A673 (cell line): ENCODE measurements around the gene CREB5. TPM values are rescaled to one million over a fixed set of nuclear protein-coding genes. Genes with fewer than 3 reads are reported as not detected.

Experiments used
- BruUV-seq: library from RNA; stranded (reverse); fragments of 400-500 nt; replicated peaks from 2 replicates; lab custom pipeline; 2021; lab: Mats Ljungman, UMichigan
- CTCF ChIA-PET: fragments of 300-600 bp; sonication (Branson Sonifier 250); formaldehyde crosslinking; loops from one replicate; lab custom pipeline; 2022; ENCODE audit warnings: antibody characterized with exemption; lab: Charles Lee
- POLR2A ChIA-PET: fragments of 300-600 bp; sonication (Branson Sonifier 250); formaldehyde crosslinking; loops from one replicate; lab custom pipeline; 2022; ENCODE audit warnings: antibody characterized with exemption; ENCODE audit not compliant: low non-redundant PET; lab: Charles Lee
- DNase-seq: peaks from one replicate; pipeline ENCODE4 v3.0.0-alpha.2; 2015; ENCODE audit warnings: low spot score
- H3K27ac ChIP-seq: fragments of 200-600 bp; sonication (generic); 2 replicates; pipeline ENCODE4 v1.5.1; 2016; ENCODE audit warnings: mixed run types, low read depth, mild to moderate bottlenecking, mixed read lengths, antibody characterized with exemption, low read length; ENCODE audit not compliant: poor library complexity, severe bottlenecking
- H3K27me3 ChIP-seq: fragments of 200-600 bp; sonication (generic); replicated peaks from 2 replicates; pipeline ENCODE4 v1.6.1; 2017; ENCODE audit warnings: mixed run types, low read depth, mild to moderate bottlenecking, mixed read lengths, antibody characterized with exemption, low read length; ENCODE audit not compliant: insufficient read depth, poor library complexity
- H3K36me3 ChIP-seq: fragments of 200-600 bp; sonication (generic); 2 replicates; pipeline ENCODE4 v1.6.1; 2016; ENCODE audit warnings: mixed run types, mild to moderate bottlenecking, mixed read lengths, antibody characterized with exemption, low read length; ENCODE audit not compliant: insufficient read depth, poor library complexity, severe bottlenecking
- H3K4me1 ChIP-seq: fragments of 200-600 bp; sonication (generic); 2 replicates; pipeline ENCODE4 v1.6.1; 2017; ENCODE audit warnings: mixed run types, mild to moderate bottlenecking, mixed read lengths, antibody characterized with exemption, low read length; ENCODE audit not compliant: insufficient read depth, poor library complexity, severe bottlenecking
- H3K4me3 ChIP-seq: fragments of 200-600 bp; sonication (generic); 2 replicates; pipeline ENCODE4 v1.5.1; 2016; ENCODE audit warnings: low read depth, mixed run types, mild to moderate bottlenecking, mixed read lengths, low read length; ENCODE audit not compliant: poor library complexity, severe bottlenecking
- H3K9me3 ChIP-seq: fragments of 200-600 bp; sonication (generic); 2 replicates; pipeline ENCODE4 v1.6.1; 2016; ENCODE audit warnings: mixed run types, low read depth, mild to moderate bottlenecking, mixed read lengths, antibody characterized with exemption, low read length; ENCODE audit not compliant: poor library complexity, severe bottlenecking
- EZH2 ChIP-seq: fragments of 200-600 bp; sonication (generic); IDR thresholded peaks from 2 replicates; pipeline ENCODE4 v1.6.1; 2017; ENCODE audit warnings: borderline replicate concordance, low read depth, mild to moderate bottlenecking, mixed read lengths, antibody characterized with exemption, low read length; ENCODE audit not compliant: poor library complexity, severe bottlenecking
- intact Hi-C: fragments of 100-400 bp; cut with micrococcal nuclease; formaldehyde crosslinking; loops from one replicate; pipeline ENCODE4 v1.10.0; 2022; ENCODE audit not compliant: unreplicated experiment
- total RNA-seq: library from RNA; stranded (reverse); gene quantifications from 2 replicates; pipeline ENCODE4 v1.2.3, GENCODE V29; 2021
- TF ChIP-seq, protein P1 (sequence below): fragments of 300-800, 200-600 bp; sonication (generic); conservative IDR thresholded peaks from 2 replicates; pipeline ENCODE4 v1.5.1; 2017; ENCODE audit warnings: low read depth, mild to moderate bottlenecking, antibody characterized with exemption, low read length, moderate library complexity, mixed read lengths

CREB5 gene
- total RNA-seq, 1 experiment from 2014 or later, result 10.3 TPM

DNA sequence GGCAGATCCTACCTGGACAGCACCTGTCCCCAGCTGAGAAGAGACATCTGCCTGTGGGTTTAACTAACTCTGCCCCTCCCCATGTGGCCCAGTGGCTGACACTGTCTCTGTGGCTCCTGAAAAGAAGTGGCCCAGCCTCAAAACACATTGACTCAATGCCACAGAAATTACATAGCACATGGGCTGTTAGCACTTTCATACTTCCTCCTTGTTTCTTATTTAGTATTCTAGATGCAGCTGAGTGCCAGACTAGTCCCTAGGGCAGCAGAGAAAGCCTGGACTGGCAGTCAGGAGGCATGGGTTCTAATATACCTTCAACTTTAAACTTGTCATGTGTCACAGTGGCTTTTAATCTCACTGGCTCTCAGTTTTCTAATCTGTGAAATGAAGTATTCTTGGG lies 374.8 kb downstream of the CREB5 start:
- H3K4me3 ChIP-seq, result no peak overlapping the region
- no peak for DNase-seq
- intact Hi-C loops, result no loop called here
- H3K27ac ChIP-seq, result no peak overlapping the region
- no peaks in the 10 kb centered on the region for H3K36me3 ChIP-seq
- no peaks in the 10 kb centered on the region for H3K9me3 ChIP-seq
- peaks cover 4% of the 10 kb centered on the region for H3K4me1 ChIP-seq
- H3K27me3 ChIP-seq, result no peaks in the 10 kb centered on the region
- BruUV-seq, result no TSS peak
- CTCF ChIA-PET, result no interaction called here
- no peak for TF ChIP-seq EZH2
- TF ChIP-seq, protein P1, sequence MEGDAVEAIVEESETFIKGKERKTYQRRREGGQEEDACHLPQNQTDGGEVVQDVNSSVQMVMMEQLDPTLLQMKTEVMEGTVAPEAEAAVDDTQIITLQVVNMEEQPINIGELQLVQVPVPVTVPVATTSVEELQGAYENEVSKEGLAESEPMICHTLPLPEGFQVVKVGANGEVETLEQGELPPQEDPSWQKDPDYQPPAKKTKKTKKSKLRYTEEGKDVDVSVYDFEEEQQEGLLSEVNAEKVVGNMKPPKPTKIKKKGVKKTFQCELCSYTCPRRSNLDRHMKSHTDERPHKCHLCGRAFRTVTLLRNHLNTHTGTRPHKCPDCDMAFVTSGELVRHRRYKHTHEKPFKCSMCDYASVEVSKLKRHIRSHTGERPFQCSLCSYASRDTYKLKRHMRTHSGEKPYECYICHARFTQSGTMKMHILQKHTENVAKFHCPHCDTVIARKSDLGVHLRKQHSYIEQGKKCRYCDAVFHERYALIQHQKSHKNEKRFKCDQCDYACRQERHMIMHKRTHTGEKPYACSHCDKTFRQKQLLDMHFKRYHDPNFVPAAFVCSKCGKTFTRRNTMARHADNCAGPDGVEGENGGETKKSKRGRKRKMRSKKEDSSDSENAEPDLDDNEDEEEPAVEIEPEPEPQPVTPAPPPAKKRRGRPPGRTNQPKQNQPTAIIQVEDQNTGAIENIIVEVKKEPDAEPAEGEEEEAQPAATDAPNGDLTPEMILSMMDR, result no peak
- POLR2A ChIA-PET, result no interaction called here

DNA sequence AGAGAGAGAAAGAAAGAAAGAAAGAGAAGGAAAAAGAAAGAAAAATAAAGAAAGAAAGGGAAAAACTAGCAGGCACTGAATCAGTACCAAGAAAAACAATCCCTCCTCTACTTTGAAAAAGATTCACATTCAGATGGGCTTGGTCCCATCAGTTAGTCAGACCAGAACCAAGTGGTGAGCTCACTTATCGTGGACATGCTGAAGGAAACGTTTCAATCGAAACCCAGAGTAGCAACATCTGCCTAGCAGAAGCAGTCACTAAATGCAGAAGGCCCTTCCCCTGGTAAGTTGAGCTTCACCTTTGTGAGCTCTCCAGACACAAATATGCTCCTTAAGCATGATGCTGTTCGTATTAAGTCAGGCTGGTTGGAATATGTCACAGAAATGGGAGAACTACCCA lies 378.1 kb downstream of the CREB5 start:
- intact Hi-C loops, result no loop called here
- Histone ChIP-seq H3K4me3 (no peak overlapping the region), H3K4me1 (no peaks in the 10 kb centered on the region), H3K27me3 (no peaks in the 10 kb centered on the region), H3K36me3 (no peaks in the 10 kb centered on the region), H3K9me3 (no peaks in the 10 kb centered on the region), H3K27ac (no peak overlapping the region)
- POLR2A ChIA-PET, result no interaction called here
- DNase-seq, result no peak
- TF ChIP-seq, protein P1, result no peak
- TF ChIP-seq EZH2, result no peak
- no TSS peak for BruUV-seq
- CTCF ChIA-PET, result interaction anchor here (0.7 kb wide), 1 partner anchor 11 kb away, joined by 5 read pairs; no protein-coding TSS in a partner anchor

DNA sequence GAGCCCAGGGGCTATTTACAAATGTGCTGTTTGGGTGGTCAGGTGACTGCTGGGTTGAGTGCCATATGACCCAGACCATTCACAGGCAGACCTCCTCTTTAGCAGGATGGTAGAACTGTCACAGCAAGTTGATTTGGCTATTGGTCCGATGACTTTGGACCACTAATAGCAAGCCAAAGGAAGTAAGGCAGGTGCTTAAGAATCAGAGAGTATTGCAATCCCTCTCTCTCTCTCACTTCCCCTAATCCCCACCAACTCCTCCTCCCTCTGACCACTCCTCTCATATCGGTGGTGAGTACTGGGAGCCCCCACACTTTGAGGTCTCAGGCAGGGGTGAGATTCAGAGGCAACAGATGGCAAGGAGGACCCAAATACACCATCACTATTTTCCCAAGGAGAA lies 380.5 kb downstream of the CREB5 start:
- no peaks in the 10 kb centered on the region for H3K4me1 ChIP-seq
- CTCF ChIA-PET, result no interaction called here
- POLR2A ChIA-PET, result no interaction called here
- DNase-seq, result no peak
- H3K27me3 ChIP-seq, result no peaks in the 10 kb centered on the region
- intact Hi-C loops, result no loop called here
- H3K4me3 ChIP-seq, result no peak overlapping the region
- no TSS peak for BruUV-seq
- TF ChIP-seq, protein P1, result no peak
- no peak for TF ChIP-seq EZH2
- H3K36me3 ChIP-seq, result no peaks in the 10 kb centered on the region
- H3K27ac ChIP-seq, result no peak overlapping the region
- H3K9me3 ChIP-seq, result no peaks in the 10 kb centered on the region
